ENCODE results near the gene WDR7.

- TF ChIP-seq, protein P1, sequence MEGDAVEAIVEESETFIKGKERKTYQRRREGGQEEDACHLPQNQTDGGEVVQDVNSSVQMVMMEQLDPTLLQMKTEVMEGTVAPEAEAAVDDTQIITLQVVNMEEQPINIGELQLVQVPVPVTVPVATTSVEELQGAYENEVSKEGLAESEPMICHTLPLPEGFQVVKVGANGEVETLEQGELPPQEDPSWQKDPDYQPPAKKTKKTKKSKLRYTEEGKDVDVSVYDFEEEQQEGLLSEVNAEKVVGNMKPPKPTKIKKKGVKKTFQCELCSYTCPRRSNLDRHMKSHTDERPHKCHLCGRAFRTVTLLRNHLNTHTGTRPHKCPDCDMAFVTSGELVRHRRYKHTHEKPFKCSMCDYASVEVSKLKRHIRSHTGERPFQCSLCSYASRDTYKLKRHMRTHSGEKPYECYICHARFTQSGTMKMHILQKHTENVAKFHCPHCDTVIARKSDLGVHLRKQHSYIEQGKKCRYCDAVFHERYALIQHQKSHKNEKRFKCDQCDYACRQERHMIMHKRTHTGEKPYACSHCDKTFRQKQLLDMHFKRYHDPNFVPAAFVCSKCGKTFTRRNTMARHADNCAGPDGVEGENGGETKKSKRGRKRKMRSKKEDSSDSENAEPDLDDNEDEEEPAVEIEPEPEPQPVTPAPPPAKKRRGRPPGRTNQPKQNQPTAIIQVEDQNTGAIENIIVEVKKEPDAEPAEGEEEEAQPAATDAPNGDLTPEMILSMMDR (conservative IDR thresholded peaks at IDR 0.05 in 1 of 2, IDR thresholded peaks at IDR 0.05 in 1 of 2; ENCODE audit: extremely low read depth in 1 of 2, insufficient read depth in 1 of 2, low read depth in 1 of 2, low read length in 2 of 2): no peak
- no peak for TF ChIP-seq EZH2 (IDR thresholded peaks at IDR 0.05; ENCODE audit: borderline replicate concordance, low read length)
Observed at GRCh38 chr18:56662063-56662408, 10.9 kb downstream of the WDR7 start.

All from mammary epithelial cell (primary cell).